NCI-H1436 treated with DMSO at 0.1 percent for 48 hours (cell line): ENCODE results near the gene TMEM220.
"Not testable (repeated sequence)": the region's sequence is repeated elsewhere in the genome, so short reads cannot be mapped to it uniquely, and the experiment has no call there.

ENCODE experiments used
- DNase-seq: peaks from one replicate; lab custom pipeline; 2025; lab: John Stamatoyannopoulos, UW

The TMEM220 gene

DNA sequence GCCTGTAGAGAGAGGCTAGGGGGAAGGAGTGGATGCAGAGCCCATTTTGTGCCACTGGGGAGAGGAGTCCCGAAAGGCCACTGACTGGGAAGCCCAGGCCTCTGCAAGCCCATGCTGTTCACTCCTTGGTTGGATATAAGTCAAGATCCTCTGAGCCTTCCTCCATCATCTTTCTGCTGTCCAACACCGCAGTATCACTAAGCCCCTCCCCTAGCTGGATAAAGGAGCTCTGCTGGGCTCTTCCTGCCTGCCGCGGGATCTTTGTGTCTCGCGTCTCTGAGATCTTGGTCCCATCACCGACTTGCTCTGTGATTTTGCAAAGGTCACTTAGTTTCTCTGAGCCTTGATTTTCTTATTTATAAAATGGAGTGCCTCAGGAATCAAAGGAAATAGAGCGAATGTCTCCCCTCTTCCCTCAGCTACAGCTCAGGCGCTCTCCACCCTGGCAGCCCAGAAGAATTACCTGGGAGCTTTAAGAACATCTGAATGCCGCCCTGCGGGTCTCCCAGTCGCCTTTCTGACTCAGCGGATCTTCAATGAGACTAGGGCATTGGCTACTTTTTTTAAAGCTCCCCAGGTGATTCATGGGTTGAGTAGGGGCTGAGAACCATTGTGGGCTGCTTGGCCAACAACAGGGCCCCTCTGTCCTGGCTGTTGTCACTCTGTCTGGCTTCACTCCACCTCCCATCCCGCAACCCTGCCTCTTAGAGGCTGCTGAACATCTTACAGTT, 25.2 kb upstream of the TMEM220 start:
- DNase-seq, result no peak

DNA sequence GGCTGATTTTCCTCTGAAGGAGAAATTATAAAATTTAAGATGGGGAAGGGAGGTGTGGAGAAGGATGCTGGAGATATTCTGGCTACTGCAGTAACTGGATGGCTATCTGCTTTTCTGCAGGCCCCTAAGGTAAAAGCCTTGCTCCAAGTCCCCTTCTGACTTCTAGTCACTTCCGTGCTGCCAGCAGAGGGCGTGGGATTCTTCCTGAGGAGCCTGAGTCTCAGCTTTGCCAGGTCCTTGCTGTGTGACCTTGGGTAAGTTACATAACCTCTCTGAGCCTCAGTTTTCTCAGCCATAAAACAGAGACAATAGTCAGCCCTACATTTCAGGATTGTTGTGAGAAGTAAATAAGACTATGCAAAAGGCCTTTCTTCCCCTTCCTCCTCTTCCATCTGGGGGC, 24.3 kb upstream of the TMEM220 start:
- no peak for DNase-seq

DNA sequence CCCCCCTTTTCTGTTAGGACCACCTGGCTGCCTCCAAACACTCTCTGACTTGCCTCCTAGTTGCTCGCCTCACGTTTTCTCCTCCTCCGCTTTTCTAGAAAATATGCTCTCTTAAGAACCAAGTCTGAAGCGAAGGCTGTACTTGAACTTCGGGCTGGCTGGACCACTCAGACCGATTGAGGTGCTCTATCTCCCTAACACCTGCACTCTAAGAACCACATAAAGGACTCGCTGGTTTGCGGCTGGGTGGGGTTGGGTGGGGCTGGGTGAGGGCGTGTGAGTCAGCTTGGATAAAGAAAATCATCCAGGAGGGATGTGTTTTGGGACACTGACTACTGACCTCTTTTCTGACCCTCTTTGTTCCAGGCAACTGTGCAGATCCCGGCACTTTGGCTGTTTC, 22.9 kb upstream of the TMEM220 start:
- DNase-seq, result no peak

DNA sequence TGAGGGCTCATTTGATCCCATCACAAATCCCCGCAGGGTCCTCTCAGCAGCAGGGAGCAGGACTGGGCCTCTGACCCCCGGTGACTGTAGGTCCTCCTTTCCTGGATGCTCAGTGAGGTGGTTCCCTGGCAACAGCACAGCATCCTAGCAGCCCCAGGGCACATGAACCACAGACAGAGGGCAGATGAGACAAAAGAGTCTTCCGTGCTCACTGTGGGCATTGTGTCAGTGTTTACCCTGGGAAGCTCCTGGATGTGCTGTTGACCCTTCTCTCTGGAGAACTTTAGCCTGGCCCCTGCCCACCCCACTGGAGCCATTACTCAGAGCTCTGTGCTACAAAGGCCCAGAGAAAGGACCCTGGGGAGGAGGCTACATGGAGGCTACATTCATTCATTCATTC, 21.7 kb upstream of the TMEM220 start:
- DNase-seq, result no peak

DNA sequence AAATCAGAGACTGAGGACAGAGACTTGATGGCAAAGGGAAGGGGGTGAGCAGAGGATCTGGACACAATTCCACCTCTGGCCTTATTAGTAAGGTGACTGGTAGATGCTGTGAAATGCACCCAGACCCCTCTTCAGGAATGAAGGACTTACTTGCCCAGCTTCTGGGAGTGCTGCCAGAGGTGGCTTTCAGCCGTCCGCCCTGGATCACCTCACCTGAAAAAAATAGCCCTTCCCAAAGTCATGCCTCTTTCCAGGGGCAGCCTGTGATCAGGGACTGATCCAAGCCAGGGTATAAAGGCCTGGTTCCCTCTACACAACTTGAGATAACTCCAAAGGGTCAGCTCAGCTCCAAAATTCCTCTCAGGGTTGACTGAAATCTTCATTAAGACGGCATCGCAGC, 20.4 kb upstream of the TMEM220 start:
- DNase-seq, result no peak

DNA sequence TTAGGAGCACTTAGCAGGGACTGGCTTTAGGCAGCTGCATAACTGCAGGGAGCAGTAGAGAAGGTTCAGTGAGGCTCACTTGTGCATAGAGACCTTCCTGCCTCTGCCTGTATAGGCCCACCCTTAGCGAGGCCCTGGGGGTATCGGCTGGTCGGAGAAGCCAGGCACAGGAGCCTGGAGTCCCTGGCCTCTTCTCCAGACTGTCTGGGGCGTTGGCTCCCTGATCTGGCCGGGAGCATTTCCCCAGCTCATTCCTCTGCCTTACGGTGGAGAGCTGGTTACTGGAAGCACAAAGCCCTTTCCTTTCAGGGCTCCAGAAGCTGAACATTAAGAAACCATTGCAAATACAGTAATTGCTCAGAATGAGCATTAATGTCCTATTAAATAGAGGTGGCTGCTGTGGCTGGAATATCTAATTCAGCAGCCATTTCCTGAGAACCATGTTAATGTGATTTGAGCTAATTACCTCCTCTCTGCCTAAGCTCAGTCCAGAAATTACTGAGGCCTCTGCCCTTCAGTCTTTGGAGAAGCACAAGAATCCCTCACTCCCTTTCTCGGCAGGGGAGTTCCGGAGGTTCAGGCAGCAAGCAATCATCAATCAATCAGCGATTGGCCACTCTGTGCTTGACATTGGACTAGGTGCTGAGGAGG, 18.8 kb upstream of the TMEM220 start:
- no peak for DNase-seq

DNA sequence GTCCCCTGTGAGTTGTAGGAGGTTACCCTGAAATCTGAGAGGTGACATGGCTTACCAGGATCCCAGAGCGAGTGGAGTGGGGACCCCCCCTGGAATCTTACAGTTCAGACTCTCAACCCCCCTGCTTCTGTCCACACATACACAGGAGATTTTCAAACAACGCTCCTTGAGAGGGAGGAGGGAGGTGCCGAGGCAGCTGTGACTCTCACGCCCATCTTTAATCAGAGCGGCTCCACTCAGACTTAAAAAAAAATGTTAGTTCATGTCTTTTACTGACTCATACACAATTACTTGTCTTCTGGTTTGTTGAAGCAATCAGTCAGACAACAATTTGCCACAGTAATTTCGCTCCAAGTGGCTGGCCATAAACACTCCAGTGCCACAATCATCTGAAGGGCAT, 15.4 kb upstream of the TMEM220 start:
- no peak for DNase-seq

DNA sequence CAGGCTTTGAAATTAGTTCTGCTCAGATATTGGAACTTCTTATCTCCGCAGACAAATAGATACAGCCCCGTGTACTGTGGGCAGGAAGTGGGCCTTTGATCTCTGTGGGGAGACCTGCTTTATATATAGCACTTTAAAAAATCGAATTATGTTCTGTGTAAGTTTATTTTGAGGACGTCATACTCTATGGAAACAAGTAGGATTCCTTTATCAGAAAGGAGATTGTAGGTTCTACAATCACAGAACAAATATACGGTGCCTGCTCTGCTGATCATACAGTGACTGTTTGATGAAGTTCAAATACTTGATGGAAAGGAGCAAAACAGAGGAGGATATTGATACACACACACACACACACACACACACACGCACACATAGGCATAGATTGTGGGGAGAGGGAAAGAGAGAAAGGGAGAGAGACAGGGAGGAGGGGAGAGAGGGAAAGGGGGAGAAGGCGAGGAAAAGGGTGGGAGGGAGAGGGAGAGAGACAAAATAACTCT, 14.7 kb upstream of the TMEM220 start:
- DNase-seq, result no peak

DNA sequence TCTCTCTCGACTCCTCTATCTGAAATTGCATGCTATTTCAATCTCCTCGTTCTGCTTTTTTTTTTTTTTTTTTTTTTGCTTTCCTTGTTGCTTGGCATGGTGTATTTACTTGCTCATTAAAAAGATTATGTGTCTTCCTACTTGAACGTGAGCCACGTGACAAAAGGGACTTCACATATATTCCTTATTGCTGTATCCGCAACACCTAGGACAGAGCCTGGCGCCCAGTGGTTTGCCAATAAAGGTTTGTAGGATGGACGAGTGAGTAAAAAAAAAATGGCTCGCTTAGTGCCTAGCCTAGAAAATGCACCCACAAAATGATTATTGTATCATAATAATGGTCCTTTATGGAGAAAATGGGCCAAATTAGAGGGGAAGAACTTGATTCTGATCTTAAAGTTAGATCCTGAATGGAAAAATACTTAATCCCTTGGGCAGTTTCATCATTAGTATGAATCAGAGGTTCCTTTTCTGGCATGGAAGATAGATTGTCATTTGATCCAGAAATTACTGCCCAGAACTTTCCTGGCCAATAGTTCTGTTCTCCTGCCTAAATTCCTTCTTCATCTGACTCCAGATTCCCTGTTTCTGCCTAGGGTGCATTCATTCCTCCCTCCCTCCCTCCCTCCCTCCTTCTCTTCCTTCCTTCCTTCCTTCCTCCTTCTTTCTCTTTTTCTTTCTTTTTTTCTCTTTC, 13.6 kb upstream of the TMEM220 start:
- no peak for DNase-seq

DNA sequence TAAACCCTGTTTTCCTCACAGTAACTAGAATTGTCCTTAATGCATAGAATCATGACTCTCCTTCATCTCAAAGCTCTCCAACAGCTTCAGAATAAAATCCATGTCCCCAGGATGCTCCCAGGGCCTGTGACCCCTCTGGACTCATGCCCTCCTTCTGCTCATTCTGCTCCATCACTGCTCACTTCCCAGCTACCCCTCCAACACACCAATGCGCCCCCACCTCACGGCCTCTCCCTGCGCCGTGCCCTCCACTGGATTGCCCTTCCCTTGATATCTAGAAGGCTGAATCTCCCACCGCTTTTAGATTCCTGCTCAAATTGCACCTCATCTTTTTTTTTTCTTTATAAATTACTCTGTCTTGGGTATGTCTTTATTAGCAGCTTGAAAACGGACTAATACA, 12.6 kb upstream of the TMEM220 start:
- DNase-seq, result no peak

DNA sequence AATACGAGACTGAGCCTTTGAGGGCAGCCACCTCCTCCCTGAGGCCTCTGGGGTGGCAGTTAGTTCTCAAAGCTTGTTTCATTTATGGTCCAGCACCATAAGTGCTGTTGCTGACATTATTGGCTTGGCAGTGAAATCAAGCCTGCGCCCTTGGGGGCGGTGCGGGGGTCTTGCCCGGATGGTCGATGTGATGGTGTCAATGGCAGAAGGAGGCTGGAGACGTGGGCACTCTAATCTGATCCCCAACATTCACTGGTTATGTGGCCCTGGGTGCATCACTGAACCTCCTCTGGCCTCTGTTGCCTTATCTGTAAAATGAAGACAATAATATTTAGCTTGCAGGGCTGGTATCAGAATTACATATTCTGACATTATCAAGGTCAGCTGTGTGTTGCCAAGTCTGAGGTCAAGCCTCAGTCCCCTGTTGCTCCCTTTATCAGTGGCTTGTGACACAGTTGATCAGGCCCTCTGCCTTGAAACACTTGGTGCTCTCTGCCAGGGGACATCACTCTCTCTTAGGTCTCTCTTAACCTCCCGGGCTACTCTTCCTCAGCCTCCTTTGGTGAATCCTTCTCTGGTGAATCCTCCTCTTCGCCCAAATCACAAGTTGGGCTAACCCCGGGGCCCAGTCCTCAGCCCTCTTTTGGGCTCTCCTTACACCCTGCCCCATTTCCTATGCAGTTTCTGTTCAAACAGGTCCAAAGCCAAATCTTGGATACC, 11.8 kb upstream of the TMEM220 start:
- DNase-seq, result no peak

DNA sequence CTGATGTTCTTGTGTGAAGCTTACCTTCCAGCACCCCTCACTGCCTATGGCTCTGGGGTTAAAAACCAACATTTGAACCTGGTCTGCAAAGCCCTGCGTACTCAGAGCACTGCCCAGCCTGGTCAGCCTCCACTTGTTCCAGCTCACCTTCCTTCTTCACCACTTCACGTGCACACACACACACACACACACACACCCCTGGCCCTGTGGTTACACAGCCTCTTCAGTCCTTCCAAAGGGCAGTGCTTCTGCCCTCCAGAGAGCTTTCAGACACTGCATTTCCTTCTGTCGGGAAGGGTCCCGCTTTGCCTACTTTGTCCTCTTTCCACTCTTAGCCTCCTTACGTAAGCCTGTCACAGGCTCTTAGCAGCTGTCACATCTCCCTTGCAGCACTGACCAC, 9.6 kb upstream of the TMEM220 start:
- DNase-seq, result no peak

DNA sequence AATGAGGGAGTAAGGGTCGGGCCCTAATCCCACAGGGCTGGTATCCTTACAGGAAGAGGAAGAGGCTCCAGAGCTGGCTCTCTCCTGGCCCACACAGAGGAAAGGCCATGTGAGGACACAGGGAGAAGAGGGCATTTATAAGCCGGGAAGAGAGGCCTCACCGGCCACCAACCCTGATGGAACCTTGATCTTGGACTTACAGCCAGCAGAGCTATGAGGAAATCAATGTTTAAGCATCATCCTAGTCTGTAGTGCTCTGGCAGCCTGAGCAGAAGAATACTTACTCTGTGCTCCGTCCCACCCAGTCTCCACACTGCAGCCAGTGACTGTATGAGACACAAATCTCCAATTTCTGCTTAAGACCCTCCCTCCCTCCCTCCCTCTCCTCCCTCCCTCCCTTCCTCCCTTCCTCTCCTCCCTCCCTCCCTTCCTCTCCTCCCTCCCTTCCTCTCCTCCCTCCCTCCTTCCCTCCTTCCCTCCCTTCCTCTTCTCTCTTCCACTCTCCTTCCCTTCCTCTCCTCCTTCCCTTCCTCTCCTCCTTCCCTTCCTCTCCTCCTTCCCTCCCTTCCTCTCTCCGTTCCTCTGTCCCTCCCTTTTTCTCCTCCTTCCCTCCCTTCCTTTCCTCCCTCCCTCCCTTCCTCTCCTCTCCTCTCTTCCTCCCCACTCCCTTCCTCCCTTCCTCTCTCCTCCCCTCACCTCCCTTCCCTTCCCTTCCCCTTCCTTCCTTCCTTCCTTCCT, 8.9 kb upstream of the TMEM220 start:
- DNase-seq, result no peak

DNA sequence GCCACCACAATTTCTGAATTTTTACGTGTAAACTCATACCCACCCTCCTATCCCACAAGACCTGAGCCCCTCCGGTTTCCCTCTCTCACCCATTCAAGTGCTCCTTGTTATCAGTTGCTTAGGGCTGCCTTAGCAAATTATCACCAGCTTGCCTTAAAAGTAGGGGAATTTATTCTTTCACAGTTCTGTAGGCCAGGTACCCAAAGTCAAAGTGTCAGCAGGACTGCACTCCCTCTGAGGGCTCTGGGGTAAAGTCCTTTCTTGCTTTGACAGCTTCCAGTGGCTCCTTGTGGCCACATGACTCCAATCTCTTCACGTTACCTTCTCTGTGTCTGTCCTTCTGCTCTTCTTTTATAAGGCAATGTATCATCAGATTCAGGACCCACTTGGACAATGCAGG, 7.9 kb upstream of the TMEM220 start:
- DNase-seq, result no peak

DNA sequence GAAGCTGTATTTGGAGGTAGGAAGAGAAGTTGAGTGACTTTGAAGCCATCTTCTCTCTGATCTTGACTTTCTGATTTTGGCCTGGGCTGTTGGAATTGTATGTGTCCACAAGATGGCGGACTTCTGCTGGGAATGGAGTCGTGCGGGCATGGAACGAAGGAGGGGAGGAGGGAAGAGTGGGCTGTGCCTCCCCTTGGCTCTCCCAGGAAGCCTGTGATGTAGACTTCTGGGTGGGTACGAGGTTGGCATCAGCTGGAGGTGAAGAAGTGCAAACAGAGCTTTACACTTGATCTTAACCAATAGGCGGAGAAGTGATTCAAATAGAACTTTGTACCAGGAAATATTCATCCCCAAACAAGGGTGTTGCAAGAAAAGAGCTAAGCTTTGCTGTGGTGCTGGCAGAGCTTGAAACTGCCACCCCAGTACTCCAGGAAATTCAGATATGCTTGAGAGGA, 7.4 kb upstream of the TMEM220 start:
- no peak for DNase-seq

DNA sequence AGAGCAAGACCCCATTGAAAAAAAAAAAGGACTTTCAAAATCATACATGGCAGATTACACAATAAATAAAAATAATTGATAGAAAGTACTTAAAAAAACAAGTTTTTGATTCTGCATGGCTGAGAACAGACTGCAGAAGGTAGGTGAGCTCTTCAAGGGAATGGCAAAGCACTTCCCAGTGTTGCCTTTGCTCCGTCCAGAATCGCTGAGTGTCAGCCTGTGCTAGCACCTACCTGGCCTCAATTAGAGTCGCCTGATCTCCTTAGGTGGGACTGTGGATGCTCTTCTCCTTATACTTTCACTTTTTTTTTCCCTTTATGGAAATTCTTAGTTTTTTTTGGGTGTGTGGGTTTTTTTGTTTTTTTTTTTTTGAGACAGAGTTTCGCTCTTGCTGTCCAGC, 6.0 kb upstream of the TMEM220 start:
- no peak for DNase-seq

DNA sequence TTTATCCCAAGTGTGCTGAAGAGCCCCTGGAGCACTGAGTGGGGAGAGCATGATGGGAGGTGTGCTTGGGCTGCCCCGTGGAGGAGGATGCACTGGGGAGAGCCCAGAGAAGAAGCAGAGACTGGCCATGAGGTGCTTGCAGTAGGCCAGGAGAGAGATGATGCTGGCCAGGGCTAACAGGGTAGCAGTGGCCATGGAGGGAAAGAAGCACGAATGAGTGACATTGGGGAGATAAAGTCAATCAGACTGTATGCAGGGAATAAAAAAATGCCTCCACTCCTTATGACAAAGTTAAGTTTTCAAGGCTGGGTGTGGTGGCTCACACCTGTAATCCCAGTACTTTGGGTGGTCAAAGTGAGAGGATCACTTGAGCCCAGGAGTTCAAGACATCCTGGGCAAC, 5.4 kb upstream of the TMEM220 start:
- DNase-seq, result no peak

DNA sequence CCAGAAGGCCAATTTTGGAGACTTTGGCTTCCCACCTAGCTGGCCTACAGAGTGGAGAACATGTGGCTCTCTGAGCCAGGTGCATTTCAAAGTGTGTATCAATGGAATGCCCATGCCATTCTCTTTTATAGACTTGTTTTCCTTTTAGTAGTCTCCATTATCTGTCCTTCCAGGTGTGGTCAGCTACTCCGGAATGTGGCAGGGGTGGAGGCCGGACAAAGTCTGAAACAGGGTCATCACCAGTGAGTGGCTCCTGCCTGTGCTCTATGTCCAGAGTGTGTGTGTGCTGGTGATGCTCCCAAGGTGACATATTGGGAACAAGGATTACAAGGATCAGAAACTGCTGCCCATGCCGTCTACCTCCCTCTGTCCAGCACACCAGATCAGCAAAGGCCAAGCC, 3.8 kb upstream of the TMEM220 start:
- DNase-seq, result no peak

DNA sequence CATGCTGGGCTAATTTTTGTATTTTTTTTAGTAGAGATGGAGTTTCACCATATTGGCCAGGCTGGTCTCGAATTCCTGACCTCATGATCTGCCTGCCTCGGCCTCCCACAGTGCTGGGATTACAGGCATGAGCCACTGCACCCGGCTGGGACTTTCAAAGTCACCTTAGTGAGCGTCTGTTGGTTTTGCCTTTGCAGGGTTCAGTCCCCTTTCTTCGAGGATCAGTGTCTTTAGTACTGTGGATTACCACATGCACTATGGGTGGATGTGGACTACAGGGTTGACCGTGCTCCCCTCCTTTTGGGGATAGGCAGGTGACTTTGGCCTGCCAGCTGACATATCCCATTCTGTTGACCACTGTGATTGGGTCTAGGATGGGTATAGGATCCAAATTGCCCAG, 2.3 kb upstream of the TMEM220 start:
- not testable (repeated sequence) for DNase-seq

DNA sequence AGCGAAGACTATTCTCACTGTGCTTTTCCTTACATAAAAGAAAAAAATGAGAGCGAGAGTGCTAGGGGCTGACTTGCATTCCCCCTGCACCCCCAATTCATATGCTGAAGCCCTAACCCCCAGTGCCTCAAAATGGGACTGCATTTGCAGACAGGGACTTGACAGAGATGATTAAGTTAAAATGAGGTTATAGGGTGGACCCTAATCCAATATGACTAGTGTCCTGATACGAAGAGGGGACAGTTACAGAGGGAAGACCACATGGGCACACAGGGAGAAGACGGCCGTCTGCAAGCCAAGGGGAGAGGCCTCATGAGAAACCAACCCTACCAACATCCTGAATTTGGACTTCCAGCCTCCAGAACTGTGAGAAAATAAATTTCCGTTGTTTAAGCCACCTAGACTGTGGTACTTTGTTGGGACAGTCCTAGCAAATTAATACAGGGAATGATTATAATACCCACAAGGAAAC, 1.6 kb upstream of the TMEM220 start:
- no peak for DNase-seq

DNA sequence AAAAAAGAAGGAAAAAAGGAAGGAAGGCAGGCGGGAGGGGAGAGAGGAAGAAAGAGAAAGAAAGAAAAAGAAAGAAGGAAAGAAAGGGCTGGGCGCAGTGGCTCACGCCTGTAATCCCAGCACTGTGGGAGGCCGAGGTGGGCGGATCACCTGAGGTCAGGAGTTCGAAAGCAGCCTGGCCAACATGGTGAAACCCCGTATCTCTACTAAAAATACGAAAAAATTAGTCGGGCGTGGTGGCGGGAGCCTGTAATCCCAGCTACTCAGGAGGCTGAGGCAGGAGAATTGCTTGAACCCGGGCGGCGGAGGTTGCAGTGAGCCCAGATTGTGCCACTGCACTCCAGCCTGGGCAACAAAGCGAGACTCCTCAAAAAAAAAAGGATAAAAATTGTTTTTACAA, 424 bp upstream of the TMEM220 start:
- DNase-seq, result not testable (repeated sequence)
